ENCODE measurements around the gene GKN1. TPM values are rescaled to one million over a fixed set of nuclear protein-coding genes. Genes with fewer than 3 reads are reported as not detected.
A peak's percentile ranks its signal among the peaks of the same experiment; 100 is the strongest.

GKN1 gene
- total and polyA plus RNA-seq, 2 experiments from 2014 or later: not detected

DNA sequence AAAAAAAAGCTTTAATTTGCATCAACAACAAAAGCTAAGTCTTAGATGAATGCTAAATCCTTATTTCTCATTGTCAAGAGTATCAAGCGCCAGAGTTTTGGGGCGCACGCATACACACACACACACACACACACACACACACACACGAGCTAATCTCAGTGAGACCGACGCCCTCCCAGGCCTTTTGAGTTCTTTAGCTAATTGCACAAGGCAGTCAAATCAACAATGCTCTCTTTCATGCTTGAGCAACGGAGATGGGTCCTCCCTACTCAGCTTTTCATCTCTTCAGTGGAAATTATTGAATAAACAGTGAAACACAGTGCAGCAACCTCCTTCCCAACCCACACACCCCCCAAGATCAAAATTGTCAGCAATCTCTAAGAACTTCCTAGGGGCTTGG, 19.2 kb downstream of the GKN1 start:
- no peak overlapping the region for H3K4me3 ChIP-seq
- no peak for DNase-seq (ENCODE audit: low read depth in 1 of 2, low spot score in 1 of 2)
- no peaks in the 10 kb centered on the region for H3K9me3 ChIP-seq (ENCODE audit: low read depth)
- no peak overlapping the region for H3K27ac ChIP-seq
- H3K4me1 ChIP-seq (ENCODE audit: low read depth): no peaks in the 10 kb centered on the region
- TF ChIP-seq, protein P1, sequence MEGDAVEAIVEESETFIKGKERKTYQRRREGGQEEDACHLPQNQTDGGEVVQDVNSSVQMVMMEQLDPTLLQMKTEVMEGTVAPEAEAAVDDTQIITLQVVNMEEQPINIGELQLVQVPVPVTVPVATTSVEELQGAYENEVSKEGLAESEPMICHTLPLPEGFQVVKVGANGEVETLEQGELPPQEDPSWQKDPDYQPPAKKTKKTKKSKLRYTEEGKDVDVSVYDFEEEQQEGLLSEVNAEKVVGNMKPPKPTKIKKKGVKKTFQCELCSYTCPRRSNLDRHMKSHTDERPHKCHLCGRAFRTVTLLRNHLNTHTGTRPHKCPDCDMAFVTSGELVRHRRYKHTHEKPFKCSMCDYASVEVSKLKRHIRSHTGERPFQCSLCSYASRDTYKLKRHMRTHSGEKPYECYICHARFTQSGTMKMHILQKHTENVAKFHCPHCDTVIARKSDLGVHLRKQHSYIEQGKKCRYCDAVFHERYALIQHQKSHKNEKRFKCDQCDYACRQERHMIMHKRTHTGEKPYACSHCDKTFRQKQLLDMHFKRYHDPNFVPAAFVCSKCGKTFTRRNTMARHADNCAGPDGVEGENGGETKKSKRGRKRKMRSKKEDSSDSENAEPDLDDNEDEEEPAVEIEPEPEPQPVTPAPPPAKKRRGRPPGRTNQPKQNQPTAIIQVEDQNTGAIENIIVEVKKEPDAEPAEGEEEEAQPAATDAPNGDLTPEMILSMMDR (IDR thresholded peaks at IDR 0.05; ENCODE audit: low read depth, low read length): no peak
- H3K36me3 ChIP-seq: no peaks in the 10 kb centered on the region
- H3K27me3 ChIP-seq: peaks cover 6% of the 10 kb centered on the region

DNA sequence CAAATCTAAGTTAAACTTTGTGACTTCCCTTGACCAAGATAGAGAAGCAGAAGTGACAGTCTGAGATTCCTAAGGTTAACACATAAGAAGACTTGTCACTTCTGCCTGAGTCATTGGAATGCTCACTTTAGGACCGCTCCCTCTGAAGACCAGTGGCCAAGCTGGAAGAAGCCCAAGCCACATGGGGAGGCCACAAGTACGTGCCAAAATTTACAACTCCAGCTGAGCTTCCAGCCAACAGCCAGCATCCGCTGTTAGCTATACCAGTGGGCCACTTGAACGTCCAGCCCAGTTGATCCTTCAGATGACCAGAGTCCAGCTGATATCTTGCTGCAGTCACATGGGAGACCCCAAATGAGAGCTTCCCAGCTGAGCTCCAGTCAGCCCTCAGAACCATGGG, 20.4 kb downstream of the GKN1 start:
- Histone ChIP-seq H3K4me3 (no peak overlapping the region), H3K27ac (no peak overlapping the region), H3K36me3 (no peaks in the 10 kb centered on the region), H3K27me3 (peaks cover 6% of the 10 kb centered on the region), H3K9me3 (ENCODE audit: low read depth) (no peaks in the 10 kb centered on the region), H3K4me1 (ENCODE audit: low read depth) (no peaks in the 10 kb centered on the region)
- TF ChIP-seq, protein P1 (IDR thresholded peaks at IDR 0.05; ENCODE audit: low read depth, low read length): no peak
- peak in 1 of 2 donors; percentile 87 for DNase-seq (ENCODE audit: low read depth in 1 of 2, low spot score in 1 of 2)

DNA sequence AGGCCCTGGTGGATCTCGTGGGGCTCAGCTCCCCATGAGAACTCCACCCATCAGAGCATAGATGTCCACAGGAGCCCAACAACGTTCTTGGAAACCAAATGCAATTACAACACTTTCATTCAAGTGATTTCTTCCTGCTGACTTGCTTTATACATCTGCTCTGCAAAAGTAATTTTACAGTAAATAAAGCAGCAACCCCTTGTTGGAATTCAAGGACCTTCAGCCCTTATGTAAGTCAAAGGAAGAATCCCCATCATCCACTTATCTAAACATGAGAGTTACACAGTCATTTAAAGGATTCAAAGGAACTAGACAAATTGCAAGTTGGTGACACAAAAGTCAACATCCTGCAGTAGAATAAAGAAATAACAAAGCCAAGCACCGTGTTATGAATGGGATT, 21.5 kb downstream of the GKN1 start:
- H3K4me3 ChIP-seq: no peak overlapping the region
- no peak for DNase-seq (ENCODE audit: low read depth in 1 of 2, low spot score in 1 of 2)

DNA sequence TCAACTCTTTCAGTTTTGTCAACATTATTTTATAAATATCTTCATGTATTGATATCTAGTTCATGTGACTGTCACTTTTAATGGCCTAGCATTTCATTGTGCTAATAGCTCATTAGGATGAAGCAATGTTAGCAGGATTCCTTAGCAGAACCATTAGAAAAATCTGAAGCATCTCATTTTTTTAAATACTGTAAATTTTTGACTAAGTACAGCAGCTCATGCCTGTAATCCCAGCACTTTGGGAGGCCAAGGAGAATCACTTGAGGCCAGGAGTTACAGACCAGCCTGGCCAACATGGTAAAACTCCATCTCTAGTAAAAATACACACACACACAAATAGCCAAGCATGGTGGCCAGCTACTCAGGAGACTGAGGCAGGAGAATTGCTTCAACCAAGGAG, 23.0 kb downstream of the GKN1 start:
- Histone ChIP-seq H3K4me3 (no peak overlapping the region), H3K9me3 (ENCODE audit: low read depth) (no peaks in the 10 kb centered on the region), H3K27me3 (no peaks in the 10 kb centered on the region), H3K27ac (no peak overlapping the region), H3K4me1 (ENCODE audit: low read depth) (no peaks in the 10 kb centered on the region), H3K36me3 (no peaks in the 10 kb centered on the region)
- no peak for DNase-seq (ENCODE audit: low read depth in 1 of 2, low spot score in 1 of 2)
- TF ChIP-seq, protein P1 (IDR thresholded peaks at IDR 0.05; ENCODE audit: low read depth, low read length): no peak

More for the DNA sequence above, 21.5 kb downstream of the GKN1 start:
- TF ChIP-seq, protein P1 (IDR thresholded peaks at IDR 0.05; ENCODE audit: low read depth, low read length): no peak
- H3K9me3 ChIP-seq (ENCODE audit: low read depth): no peaks in the 10 kb centered on the region
- H3K36me3 ChIP-seq: no peaks in the 10 kb centered on the region
- no peaks in the 10 kb centered on the region for H3K27me3 ChIP-seq
- H3K4me1 ChIP-seq (ENCODE audit: low read depth): no peaks in the 10 kb centered on the region
- no peak overlapping the region for H3K27ac ChIP-seq

DNA sequence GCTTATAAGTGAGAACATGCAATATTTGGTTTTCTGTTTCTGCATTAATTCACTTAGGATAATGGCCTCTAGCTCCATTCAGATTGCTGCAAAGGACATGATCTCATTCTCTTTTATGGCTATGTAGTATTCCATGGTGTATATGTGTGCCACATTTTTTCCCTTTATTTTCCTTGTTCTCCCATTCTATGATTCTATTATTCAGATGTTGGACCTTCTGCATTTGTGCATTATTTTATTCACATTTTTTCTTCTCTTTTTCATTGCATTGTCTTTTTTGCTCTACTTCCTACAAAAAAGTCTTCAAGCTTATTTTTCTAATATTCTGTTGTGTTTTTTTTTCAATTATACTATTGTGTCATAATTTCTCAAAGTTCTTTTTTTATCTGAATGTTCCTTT, 27.4 kb downstream of the GKN1 start:
- H3K27me3 ChIP-seq: peaks cover 5% of the 10 kb centered on the region
- DNase-seq (ENCODE audit: low read depth in 1 of 2, low spot score in 1 of 2): no peak
- no peaks in the 10 kb centered on the region for H3K4me1 ChIP-seq (ENCODE audit: low read depth)
- TF ChIP-seq, protein P1 (IDR thresholded peaks at IDR 0.05; ENCODE audit: low read depth, low read length): no peak
- H3K9me3 ChIP-seq (ENCODE audit: low read depth): no peaks in the 10 kb centered on the region
- H3K27ac ChIP-seq: no peak overlapping the region
- H3K4me3 ChIP-seq: no peak overlapping the region
- no peaks in the 10 kb centered on the region for H3K36me3 ChIP-seq

DNA sequence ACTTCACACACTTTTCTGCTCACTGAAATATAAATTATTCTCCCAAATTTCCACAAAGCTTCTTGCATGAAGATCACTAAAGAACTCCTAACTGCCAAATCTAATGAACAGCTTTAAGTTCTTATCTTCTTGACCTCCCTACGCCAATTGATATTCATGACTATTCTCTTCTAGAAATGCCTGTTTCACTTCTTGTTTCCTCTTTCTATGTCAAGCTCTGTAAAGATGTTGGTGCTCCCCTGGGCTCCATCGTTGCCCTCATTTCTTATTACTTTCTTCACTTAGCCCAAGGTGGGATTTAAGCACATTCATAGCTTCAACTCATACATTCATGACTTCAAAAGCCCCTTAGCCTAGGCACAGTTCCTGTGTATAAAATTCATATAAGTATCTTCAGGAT, 29.3 kb downstream of the GKN1 start:
- H3K36me3 ChIP-seq: no peaks in the 10 kb centered on the region
- no peak overlapping the region for H3K27ac ChIP-seq
- no peak overlapping the region for H3K4me3 ChIP-seq
- TF ChIP-seq, protein P1 (IDR thresholded peaks at IDR 0.05; ENCODE audit: low read depth, low read length): no peak
- H3K9me3 ChIP-seq (ENCODE audit: low read depth): no peaks in the 10 kb centered on the region
- DNase-seq (ENCODE audit: low read depth in 1 of 2, low spot score in 1 of 2): no peak
- no peaks in the 10 kb centered on the region for H3K4me1 ChIP-seq (ENCODE audit: low read depth)
- peaks cover 5% of the 10 kb centered on the region for H3K27me3 ChIP-seq
